Activated naive CD4-positive, alpha-beta T cell treated with anti-CD3 and anti-CD28 coated beads, Interleukin-2, amount 10 ng/mL, durations not matched to agents 7 days and 5 days (primary cell): ENCODE measurements around the gene CDH22.

Experiments used
- CTCF ChIA-PET: fragments of 350-600 bp; sonication (Branson Sonifier 250); formaldehyde crosslinking; loops from one replicate; lab custom pipeline; 2021; ENCODE audit warnings: antibody characterized with exemption; lab: Charles Lee
- DNase-seq: peaks from one replicate; pipeline ENCODE4 v3.0.0-alpha.2; 2020
- H3K27ac Mint-ChIP-seq: one replicate; pipeline ENCODE4 v1.8.0; 2021; ENCODE audit warnings: mild to moderate bottlenecking, moderate library complexity, mixed read lengths
- H3K27me3 Mint-ChIP-seq: one replicate; pipeline ENCODE4 v1.8.0; 2021; ENCODE audit warnings: mild to moderate bottlenecking, mixed read lengths
- H3K36me3 Mint-ChIP-seq: one replicate; pipeline ENCODE4 v1.8.0; 2021; ENCODE audit warnings: mixed read lengths
- H3K4me1 Mint-ChIP-seq: one replicate; pipeline ENCODE4 v1.8.0; 2021; ENCODE audit warnings: mixed read lengths
- H3K4me3 Mint-ChIP-seq: one replicate; pipeline ENCODE4 v1.8.0; 2021; ENCODE audit warnings: mild to moderate bottlenecking, moderate library complexity, mixed read lengths
- H3K9me3 Mint-ChIP-seq: one replicate; pipeline ENCODE4 v1.8.0; 2021; ENCODE audit warnings: mixed read lengths

Gene CDH22

DNA sequence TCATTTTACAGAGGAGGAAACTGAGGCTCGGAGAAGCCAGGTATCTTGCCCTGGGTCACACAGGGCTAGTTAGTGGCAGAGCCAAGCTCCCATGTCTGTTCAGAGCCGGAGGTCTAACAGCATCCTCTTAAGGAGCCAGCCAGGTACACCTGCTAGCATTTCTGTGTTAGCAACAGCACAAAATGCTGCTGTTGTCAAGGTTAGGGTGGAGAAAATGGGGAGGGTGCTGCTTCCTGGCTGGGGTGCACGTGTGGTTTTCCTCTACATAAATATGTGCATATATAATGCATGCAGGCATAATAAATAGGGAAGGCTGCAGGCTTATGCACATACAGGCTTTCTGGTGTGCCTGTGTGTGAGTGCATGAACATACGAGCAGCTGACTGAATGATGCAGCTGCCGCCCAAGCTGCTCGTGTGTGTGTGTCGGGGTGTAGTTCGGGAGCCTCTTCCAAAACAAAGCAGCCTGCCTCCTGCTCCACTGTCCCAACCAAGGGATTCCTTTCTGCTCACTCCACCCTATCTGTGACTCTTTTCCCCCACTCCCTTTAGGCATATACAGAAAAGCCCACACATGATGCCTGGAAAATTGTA, 103.6 kb downstream of the CDH22 start:
- Mint-ChIP-seq H3K27ac (no peak overlapping the region), H3K36me3 (no peaks in the 10 kb centered on the region), H3K27me3 (peaks cover 86% of the 10 kb centered on the region), H3K9me3 (no peaks in the 10 kb centered on the region), H3K4me3 (no peak overlapping the region), H3K4me1 (peaks cover 17% of the 10 kb centered on the region)
- CTCF ChIA-PET, result interaction anchor here (1.0 kb wide), 1 partner anchor 476 kb away, joined by 3 read pairs; no protein-coding TSS in a partner anchor
- no peak for DNase-seq

DNA sequence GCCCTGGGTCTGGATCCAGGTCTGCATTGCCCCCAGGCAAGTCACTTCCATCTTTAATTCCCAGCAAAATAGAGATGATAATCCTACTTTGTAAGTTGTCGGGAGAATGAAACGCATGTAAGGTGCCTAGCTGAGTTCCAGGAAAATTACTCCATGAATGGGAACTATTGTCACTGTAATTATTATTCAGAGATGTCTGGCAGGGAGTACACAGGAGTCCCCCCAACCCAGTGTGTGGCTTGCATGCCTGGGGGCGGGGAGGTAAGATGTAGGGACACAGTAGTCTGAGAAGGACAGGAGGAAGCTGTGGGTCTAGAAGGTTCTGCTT, 104.8 kb downstream of the CDH22 start:
- CTCF ChIA-PET, result no interaction called here
- H3K36me3 Mint-ChIP-seq, result no peaks in the 10 kb centered on the region
- H3K9me3 Mint-ChIP-seq, result no peaks in the 10 kb centered on the region
- H3K27me3 Mint-ChIP-seq, result peaks cover 89% of the 10 kb centered on the region
- peaks cover 17% of the 10 kb centered on the region for H3K4me1 Mint-ChIP-seq
- no peak overlapping the region for H3K4me3 Mint-ChIP-seq
- H3K27ac Mint-ChIP-seq, result no peak overlapping the region
- DNase-seq, result no peak

DNA sequence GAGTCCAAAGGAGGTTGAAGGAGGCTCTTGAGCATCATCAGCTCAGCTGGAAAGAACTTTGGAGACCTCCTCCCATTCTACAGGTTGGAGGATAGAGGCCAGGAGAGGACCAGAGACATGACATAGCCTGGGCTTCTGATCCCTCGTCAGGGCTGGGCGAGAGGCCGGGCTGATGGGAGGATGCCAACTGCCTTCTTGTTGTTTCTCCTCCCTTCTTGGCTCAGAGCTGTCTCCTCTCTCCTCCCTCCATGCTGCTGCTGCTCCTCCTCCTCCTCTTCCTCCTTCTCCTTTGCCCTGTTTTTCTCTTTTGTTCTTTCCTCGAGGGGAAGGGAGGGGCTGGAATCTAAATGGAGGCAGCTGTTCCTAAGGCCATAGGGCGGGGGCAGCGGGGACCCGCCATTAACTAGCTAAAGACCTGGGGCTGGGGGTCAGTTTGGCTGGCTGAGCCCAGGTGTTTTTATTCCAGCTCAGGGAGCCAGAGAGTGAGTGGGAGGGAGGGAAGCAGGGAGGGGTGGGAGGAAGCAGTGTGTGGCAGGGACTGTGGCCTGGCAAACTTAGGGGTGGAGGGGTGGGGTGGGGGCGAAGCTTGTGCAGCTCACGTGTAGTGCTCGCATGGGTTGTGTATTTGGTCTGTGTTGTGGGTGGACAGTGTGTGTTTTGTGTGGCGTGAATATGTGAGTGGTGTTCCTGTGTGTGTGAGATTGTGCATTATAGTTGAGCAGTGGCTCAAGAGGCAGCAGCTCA, 105.4 kb downstream of the CDH22 start:
- Mint-ChIP-seq H3K4me3 (no peak overlapping the region), H3K9me3 (no peaks in the 10 kb centered on the region), H3K4me1 (peaks cover 17% of the 10 kb centered on the region), H3K27ac (no peak overlapping the region), H3K36me3 (no peaks in the 10 kb centered on the region), H3K27me3 (peaks cover 89% of the 10 kb centered on the region)
- no peak for DNase-seq
- CTCF ChIA-PET, result no interaction called here

DNA sequence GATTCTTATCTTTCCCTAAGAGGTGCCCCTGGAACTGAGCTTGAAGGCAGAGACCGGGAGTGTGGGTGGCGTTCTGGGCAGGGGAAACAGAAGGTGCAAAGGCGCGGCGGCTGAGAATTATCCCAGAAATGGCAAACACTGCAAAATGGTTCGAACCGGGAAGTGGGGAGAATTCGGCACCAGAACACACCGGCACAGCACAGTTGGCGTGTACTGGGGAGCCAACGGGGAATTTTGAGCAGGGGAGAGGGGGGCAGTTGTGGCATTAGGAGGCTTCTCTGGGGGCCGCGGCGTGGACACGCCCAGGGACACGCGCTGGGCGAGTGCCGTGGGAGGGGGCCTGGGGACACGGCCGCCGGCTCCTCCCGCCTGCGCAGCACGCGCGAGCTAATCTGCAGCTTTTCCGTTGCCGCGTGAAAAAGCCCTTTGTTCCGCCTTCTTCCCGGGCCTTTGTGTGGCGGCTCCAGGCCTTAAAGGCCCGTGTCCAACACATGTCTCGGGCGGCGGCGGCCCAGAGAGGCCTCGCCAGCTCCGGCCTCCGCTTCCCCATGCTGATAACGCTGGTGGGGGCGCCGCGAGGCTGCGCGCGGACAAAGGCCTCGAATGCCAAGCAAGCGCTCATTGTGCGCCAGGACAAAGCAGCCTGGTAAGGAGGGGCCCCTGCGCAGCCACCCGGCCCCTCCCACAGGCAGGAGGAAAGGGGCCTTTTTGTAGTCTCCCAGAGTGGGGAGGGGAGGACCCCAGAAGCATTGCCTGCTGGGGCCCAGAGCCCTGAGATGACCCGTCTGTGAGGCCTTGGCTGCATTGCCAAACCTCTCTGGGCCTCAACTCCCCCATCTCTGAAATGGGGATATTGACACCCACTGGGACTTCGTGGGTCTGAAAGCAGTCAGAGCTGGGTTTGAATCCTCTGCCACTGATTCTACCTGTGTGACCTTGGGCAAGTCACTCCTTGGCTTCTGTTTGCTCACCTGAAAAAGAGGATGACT, 107.4 kb downstream of the CDH22 start:
- Mint-ChIP-seq H3K27ac (no peak overlapping the region), H3K4me3 (no peak overlapping the region), H3K27me3 (peaks cover 87% of the 10 kb centered on the region), H3K36me3 (no peaks in the 10 kb centered on the region), H3K4me1 (peaks cover 11% of the 10 kb centered on the region), H3K9me3 (no peaks in the 10 kb centered on the region)
- no peak for DNase-seq
- CTCF ChIA-PET, result no interaction called here

DNA sequence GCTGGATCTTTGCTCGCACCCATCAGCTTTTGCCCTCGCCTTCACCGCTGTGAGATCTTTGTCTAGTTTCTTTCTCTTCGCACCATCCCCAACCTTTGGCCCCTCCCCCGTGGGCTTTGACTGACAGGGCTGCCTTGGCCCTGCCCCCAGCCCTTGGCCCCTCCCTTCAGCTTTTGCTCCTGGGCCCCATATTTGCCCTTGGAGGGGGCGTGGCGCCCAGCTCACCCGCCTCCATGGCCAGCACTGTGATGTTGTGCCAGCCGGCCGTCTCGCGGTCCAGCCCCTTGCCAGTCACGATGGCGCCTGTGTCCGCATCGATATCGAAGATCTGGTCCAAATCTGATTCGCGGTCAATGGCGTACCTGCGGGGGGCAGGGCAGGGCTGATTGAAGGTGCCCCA, 109.1 kb downstream of the CDH22 start:
- H3K27me3 Mint-ChIP-seq, result peaks cover 73% of the 10 kb centered on the region
- no peak overlapping the region for H3K27ac Mint-ChIP-seq
- H3K9me3 Mint-ChIP-seq, result no peaks in the 10 kb centered on the region
- no peaks in the 10 kb centered on the region for H3K4me1 Mint-ChIP-seq
- DNase-seq, result no peak
- H3K4me3 Mint-ChIP-seq, result no peak overlapping the region
- no peaks in the 10 kb centered on the region for H3K36me3 Mint-ChIP-seq
- CTCF ChIA-PET, result no interaction called here

DNA sequence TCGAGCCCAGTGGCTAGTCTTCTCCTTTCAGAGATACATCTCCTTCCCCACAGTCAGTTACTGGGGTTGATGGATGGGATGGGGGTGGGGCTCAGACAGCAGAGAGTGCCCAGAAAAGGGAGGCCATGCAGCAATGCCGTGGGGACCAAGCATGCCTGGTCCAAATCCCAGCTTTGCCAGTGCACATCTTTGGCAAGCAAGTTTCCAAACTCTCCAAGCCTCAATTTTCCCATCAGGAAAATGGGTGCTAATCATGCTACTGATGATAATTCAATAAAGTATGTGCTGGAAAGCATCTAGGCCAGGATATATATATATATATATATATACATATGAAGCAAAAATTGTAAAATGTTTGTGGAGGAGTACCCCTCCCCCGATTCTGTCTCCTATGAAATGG, 111.3 kb downstream of the CDH22 start:
- Mint-ChIP-seq H3K9me3 (no peaks in the 10 kb centered on the region), H3K4me1 (no peaks in the 10 kb centered on the region), H3K27ac (no peak overlapping the region), H3K27me3 (peaks cover 68% of the 10 kb centered on the region), H3K4me3 (no peak overlapping the region), H3K36me3 (no peaks in the 10 kb centered on the region)
- no peak for DNase-seq
- CTCF ChIA-PET, result no interaction called here

DNA sequence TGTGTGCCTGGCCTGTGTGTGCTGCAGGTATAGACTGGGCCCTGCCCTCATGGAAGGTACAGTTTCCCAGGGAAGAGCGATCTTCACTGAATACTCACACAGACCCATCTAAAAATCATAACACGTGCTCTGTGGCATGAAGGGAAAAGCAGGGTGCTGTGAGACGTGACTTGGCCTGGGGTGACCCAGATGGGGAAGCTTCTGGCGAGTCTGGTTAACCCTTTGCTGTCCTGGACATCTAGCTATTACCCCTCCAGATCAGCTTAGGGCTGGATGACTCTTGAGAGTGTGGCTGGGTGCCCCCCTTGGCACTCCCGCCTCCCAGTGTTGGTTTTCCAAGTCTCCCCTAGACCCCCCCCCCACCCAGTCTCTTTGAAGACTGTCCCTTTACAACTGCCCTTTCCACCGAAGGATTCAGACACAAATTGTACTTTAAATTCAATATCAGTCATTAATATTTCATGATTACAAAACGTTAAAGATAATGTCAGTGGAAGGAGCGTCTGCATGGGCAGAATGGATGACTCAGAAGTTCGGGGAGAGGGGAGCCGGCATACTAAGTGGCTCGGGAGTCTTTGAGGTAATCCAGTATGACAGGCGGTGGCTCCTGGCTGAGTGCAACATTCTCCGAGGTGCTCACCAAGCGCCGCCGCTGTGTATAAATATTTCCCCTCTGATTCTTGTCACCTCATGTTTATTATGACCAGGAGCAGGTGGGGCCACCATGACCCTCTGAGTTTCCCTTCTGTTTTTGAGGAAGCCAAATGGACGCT, 112.8 kb downstream of the CDH22 start:
- CTCF ChIA-PET, result no interaction called here

DNA sequence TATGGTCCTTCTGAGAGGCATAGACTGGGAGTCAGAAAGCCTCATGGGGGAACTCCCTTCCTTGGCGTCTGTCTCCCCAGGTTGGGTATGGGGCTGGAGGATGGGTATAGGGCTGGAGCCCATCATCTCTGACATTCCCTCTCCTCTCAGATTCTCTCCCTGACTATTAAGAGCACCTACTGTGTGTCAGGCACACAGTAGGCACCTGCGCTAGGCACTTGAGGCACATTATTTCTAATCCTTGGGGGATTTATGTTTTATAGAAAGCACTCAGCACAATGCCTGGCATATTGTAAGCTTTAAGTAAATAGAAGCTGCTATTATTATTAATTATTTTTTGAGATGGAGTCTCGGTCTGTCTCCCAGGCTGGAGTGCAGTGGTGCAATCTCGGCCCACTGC, 113.9 kb downstream of the CDH22 start:
- Mint-ChIP-seq H3K4me3 (no peak overlapping the region), H3K9me3 (no peaks in the 10 kb centered on the region), H3K4me1 (no peaks in the 10 kb centered on the region), H3K27me3 (peaks cover 45% of the 10 kb centered on the region), H3K36me3 (no peaks in the 10 kb centered on the region), H3K27ac (no peak overlapping the region)
- CTCF ChIA-PET, result no interaction called here
- DNase-seq, result no peak

More for the DNA sequence above, 112.8 kb downstream of the CDH22 start:
- Mint-ChIP-seq H3K27me3 (peaks cover 56% of the 10 kb centered on the region), H3K4me1 (no peaks in the 10 kb centered on the region), H3K27ac (no peak overlapping the region), H3K36me3 (no peaks in the 10 kb centered on the region), H3K4me3 (no peak overlapping the region), H3K9me3 (no peaks in the 10 kb centered on the region)
- DNase-seq, result no peak

GRCh38 chr20:46192376-46192944, 115.8 kb downstream of the CDH22 start:
- Mint-ChIP-seq H3K4me1 (no peaks in the 10 kb centered on the region), H3K4me3 (no peak overlapping the region), H3K9me3 (no peaks in the 10 kb centered on the region), H3K27me3 (peaks cover 33% of the 10 kb centered on the region), H3K36me3 (no peaks in the 10 kb centered on the region), H3K27ac (no peak overlapping the region)
- CTCF ChIA-PET, result interaction anchor here (1.2 kb wide), 1 partner anchor 19 kb away, joined by 3 read pairs; no protein-coding TSS in a partner anchor
- DNase-seq, result no peak

DNA sequence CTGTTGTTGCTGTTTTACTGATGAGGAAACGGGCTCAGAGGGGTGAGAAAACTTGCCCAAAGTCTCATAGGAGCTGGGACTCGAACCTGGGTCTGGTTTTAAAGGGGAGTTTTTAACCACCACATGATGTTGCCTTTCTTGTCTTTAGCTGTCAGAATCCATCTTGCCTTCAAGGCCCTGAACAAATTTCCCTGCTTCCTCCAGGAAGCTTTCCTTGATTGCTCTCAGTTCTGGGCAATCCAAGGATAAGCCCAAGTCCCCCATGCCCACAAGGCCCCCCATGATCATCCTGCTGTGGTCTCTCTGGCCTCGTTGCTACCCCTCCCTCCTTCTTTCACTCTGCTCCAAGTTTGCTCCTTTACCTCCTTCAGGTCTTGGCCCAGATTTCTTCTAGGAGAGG, 116.7 kb downstream of the CDH22 start:
- H3K9me3 Mint-ChIP-seq, result no peaks in the 10 kb centered on the region
- peaks cover 28% of the 10 kb centered on the region for H3K27me3 Mint-ChIP-seq
- H3K4me3 Mint-ChIP-seq, result no peak overlapping the region
- CTCF ChIA-PET, result no interaction called here
- no peaks in the 10 kb centered on the region for H3K4me1 Mint-ChIP-seq
- H3K27ac Mint-ChIP-seq, result no peak overlapping the region
- no peak for DNase-seq
- H3K36me3 Mint-ChIP-seq, result no peaks in the 10 kb centered on the region

DNA sequence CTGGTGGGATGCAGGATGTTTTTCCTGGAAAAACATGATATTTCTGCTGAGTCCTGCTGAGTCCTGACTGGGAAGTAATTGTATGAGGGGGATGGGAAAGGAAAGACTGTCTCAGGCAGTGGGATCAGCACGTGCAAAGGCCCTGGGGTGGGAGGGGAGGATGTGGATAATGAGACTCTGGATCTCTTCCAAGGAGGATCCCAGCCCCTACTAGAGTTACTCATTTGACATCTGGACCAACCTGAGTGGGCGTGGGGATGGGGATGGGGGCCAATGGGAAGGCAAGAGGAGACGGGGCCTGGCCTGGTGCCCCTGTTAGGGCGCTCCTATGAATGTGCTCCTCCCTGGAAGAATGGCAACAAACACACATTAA, 117.1 kb downstream of the CDH22 start:
- Mint-ChIP-seq H3K27me3 (peaks cover 23% of the 10 kb centered on the region), H3K27ac (no peak overlapping the region), H3K9me3 (no peaks in the 10 kb centered on the region), H3K4me3 (no peak overlapping the region), H3K4me1 (no peaks in the 10 kb centered on the region), H3K36me3 (no peaks in the 10 kb centered on the region)
- CTCF ChIA-PET, result no interaction called here
- no peak for DNase-seq

DNA sequence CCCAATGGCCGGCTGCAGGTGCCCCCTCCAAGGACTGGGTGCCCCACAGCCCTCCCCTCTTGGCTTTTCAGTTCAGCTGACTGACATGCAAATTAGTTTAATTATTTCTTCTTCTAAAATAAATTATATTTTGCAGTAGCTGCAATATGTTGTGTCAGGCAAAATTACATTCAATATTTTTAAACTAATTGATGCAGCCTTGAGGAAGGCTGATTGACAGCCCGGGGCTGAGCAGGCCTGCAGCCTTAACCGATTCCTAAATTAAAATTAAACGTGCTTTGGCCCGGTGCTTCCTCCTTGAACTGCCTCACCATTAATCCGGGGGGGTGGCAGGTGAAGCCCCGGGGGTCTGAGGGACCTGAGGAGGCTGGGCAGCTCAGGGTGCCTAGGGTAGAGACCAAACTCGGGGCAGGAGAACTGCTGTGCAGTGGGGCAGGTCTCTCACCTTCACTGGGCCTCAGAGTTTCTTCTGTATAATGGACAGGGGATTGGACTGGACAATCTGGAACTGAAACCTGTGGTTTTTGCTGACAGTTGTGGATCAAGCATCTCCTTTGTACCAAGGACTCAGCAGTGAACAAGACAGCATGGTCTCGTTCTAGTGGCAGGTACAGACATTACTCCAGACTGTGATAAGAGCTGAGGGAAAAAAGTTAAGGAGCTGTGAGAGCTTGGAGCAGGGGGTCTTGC, 117.7 kb downstream of the CDH22 start:
- no peaks in the 10 kb centered on the region for H3K4me1 Mint-ChIP-seq
- CTCF ChIA-PET, result no interaction called here
- H3K9me3 Mint-ChIP-seq, result no peaks in the 10 kb centered on the region
- H3K27me3 Mint-ChIP-seq, result peaks cover 22% of the 10 kb centered on the region
- H3K27ac Mint-ChIP-seq, result no peak overlapping the region
- DNase-seq, result no peak
- H3K4me3 Mint-ChIP-seq, result no peak overlapping the region
- no peaks in the 10 kb centered on the region for H3K36me3 Mint-ChIP-seq

- CTCF ChIA-PET, result interaction anchor here (1.2 kb wide), 1 partner anchor 165 kb away, joined by 3 read pairs; no protein-coding TSS in a partner anchor
- no peak for DNase-seq
- Mint-ChIP-seq H3K27ac (no peak overlapping the region), H3K27me3 (peaks cover 21% of the 10 kb centered on the region), H3K9me3 (no peaks in the 10 kb centered on the region), H3K4me3 (no peak overlapping the region), H3K36me3 (no peaks in the 10 kb centered on the region), H3K4me1 (no peaks in the 10 kb centered on the region)
Measured at GRCh38 chr20:46188866-46189541, 119.3 kb downstream of the CDH22 start.
